CD4-positive, alpha-beta T cell treated with Interleukin-17A for 4 hours (primary cell): ENCODE results near the gene UACA.
"Not testable (repeated sequence)": the region's sequence is repeated elsewhere in the genome, so short reads cannot be mapped to it uniquely, and the experiment has no call there.

Experiments used
- DNase-seq: peaks from one replicate; pipeline ENCODE4 v3.0.0-alpha.2; 2020; ENCODE audit warnings: mixed read lengths

UACA gene

GRCh38 chr15:70750203-70750869, 13.0 kb downstream of the UACA start:
- DNase-seq = no peak

- DNase-seq = no peak
Observed at GRCh38 chr15:70748281-70748747, 15.0 kb downstream of the UACA start.

GRCh38 chr15:70746598-70746997, 16.8 kb downstream of the UACA start:
- not testable (repeated sequence) for DNase-seq

- DNase-seq = no peak
Observed at GRCh38 chr15:70742928-70743327, 20.4 kb downstream of the UACA start.

- no peak for DNase-seq
Observed at GRCh38 chr15:70741677-70742293, 21.6 kb downstream of the UACA start.

- DNase-seq = no peak
Observed at GRCh38 chr15:70741107-70741531, 22.2 kb downstream of the UACA start.

GRCh38 chr15:70735040-70735439, 28.3 kb downstream of the UACA start:
- DNase-seq = not testable (repeated sequence)

GRCh38 chr15:70729164-70729563, 34.2 kb downstream of the UACA start:
- no peak for DNase-seq

GRCh38 chr15:70726753-70727152, 36.6 kb downstream of the UACA start:
- no peak for DNase-seq

- DNase-seq = no peak
Observed at GRCh38 chr15:70723927-70724326, 39.4 kb downstream of the UACA start.

- no peak for DNase-seq
Observed at GRCh38 chr15:70723122-70723422, 40.3 kb downstream of the UACA start.

GRCh38 chr15:70722266-70723121, 40.9 kb downstream of the UACA start:
- no peak for DNase-seq

- no peak for DNase-seq
Observed at GRCh38 chr15:70720228-70721016, 42.9 kb downstream of the UACA start.

- no peak for DNase-seq
Observed at GRCh38 chr15:70717237-70717793, 46.0 kb downstream of the UACA start.

GRCh38 chr15:70715840-70716485, 47.4 kb downstream of the UACA start:
- no peak for DNase-seq

GRCh38 chr15:70714565-70714964, 48.8 kb downstream of the UACA start:
- DNase-seq = no peak

GRCh38 chr15:70714015-70714414, 49.3 kb downstream of the UACA start:
- no peak for DNase-seq

- DNase-seq = no peak
Observed at GRCh38 chr15:70712271-70712670, 51.1 kb downstream of the UACA start.

- DNase-seq = no peak
Observed at GRCh38 chr15:70710714-70711113, 52.6 kb downstream of the UACA start.

GRCh38 chr15:70708839-70709238, 54.5 kb downstream of the UACA start:
- no peak for DNase-seq

- no peak for DNase-seq
Observed at GRCh38 chr15:70707686-70708300, 55.6 kb downstream of the UACA start.

- DNase-seq = no peak
Observed at GRCh38 chr15:70704731-70705130, 58.6 kb downstream of the UACA start.
